Frontal cortex (tissue), 4 donors: ENCODE measurements around the gene IGLL1. TPM values are rescaled to one million over a fixed set of nuclear protein-coding genes. Genes with fewer than 3 reads are reported as not detected.

Source experiments
- DNase-seq, 2 donors: peaks; one replicate each; pipeline ENCODE4 v3.0.0; 2012; ENCODE audit warnings: low spot score in 2 of 2
- FAIRE-seq: peaks from 2 replicates; lab custom pipeline; 2012; peaks lifted over from hg19 to GRCh38; lab: Jason Lieb, UNC
- small RNA-seq: library from RNA; depleted of rRNA; stranded (forward); fragments of <200 nt; gene quantifications from one replicate; pipeline ENCODE3, GENCODE V24; 2014
- total RNA-seq: library from RNA; depleted of rRNA; stranded (reverse); fragments of >200 nt; gene quantifications from one replicate; pipeline ENCODE4 v1.2.3, GENCODE V29; 2014
- donor health status: control.
- donor health status: control.
- donor health status: control.

IGLL1 gene
- total RNA-seq, 1 donor from 2014 or later, result not detected

- no peak for FAIRE-seq
- no peak for DNase-seq
Measured at GRCh38 chr22:23533771-23534191, 46.3 kb downstream of the IGLL1 start.

GRCh38 chr22:23533328-23533762 lies 46.7 kb downstream of the IGLL1 start:
- no peak for FAIRE-seq

DNA sequence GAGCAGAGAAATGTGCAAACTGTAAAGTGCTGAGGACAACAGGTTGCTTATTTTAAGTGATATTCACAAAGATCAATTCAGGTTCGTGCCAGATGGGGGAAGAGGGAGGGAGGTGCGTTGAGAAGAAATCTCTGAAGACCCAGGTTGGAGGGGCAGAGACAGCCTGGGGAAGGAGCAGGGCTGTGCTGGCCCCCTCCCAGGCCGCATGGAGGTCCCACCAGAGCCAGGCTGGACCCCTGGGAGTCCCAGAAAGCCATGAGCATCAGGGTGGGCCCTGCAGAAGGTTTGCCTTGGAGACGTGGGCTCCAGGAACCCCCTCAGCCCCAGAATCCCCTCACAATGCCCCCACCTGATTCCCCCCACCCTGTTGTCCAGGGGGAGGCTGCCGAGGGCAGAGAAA lies 47.4 kb downstream of the IGLL1 start:
- DNase-seq, result no peak
- no peak for FAIRE-seq

More at GRCh38 chr22:23533328-23533762, 46.7 kb downstream of the IGLL1 start:
- DNase-seq, result no peak

- DNase-seq (no peak), FAIRE-seq (no peak)
Measured at GRCh38 chr22:23531966-23532705, 48.0 kb downstream of the IGLL1 start.

- DNase-seq (no peak), FAIRE-seq (no peak)
Measured at GRCh38 chr22:23531283-23531956, 48.7 kb downstream of the IGLL1 start.

- DNase-seq (no peak), FAIRE-seq (no peak)
Measured at GRCh38 chr22:23530766-23531282, 49.3 kb downstream of the IGLL1 start.

DNA sequence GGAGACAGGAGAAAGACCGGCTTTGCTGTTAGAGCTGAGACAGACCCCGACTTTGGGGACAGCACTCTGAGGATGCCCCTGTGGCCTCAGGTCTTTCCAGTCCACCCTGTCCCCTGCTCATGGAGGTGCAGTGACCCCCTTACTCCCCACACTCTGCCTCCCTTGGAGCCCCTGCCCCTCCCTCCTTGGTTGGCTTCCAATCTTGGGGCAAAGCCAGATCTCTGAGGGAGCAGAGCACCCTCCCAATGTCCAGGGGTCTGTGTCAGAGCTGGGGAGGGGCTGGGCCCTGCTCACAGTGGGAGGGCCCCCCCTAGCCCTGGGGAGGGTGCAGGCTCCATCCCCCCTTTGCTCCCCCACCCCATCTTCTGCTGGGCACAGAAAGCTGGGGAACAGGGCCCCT lies 50.0 kb downstream of the IGLL1 start:
- FAIRE-seq, result no peak

GRCh38 chr22:23529166-23530103 lies 50.7 kb downstream of the IGLL1 start:
- no peak for FAIRE-seq
- no peak for DNase-seq

More for the DNA sequence above, 50.0 kb downstream of the IGLL1 start:
- no peak for DNase-seq

- FAIRE-seq (no peak), DNase-seq (no peak)
Measured at GRCh38 chr22:23527971-23528740, 51.9 kb downstream of the IGLL1 start.

GRCh38 chr22:23526596-23527316 lies 53.3 kb downstream of the IGLL1 start:
- DNase-seq, result no peak
- no peak for FAIRE-seq

- no peak for DNase-seq
- FAIRE-seq, result no peak
Measured at GRCh38 chr22:23525510-23525909, 54.6 kb downstream of the IGLL1 start.

DNA sequence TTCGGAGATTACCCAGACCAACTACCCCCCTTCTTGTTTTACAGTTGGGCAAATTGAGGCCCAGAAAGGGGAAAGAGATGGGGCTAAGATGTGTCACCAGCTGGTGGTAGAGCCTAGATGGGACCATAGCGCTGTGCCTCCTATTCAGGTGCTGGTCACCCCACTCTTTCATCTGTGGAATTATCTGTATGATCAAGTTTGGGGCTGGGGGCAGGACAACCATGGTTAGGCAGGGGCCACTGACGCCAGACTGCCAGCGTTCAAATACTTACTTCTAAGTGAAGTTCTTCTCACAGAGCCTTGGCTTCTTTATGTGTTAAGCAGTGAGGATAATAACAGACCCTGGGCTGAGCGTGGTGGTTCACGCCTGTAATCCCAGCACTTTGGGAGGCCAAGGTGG lies 55.9 kb downstream of the IGLL1 start:
- FAIRE-seq, result no peak
- no peak for DNase-seq

GRCh38 chr22:23523713-23524112 lies 56.4 kb downstream of the IGLL1 start:
- no peak for DNase-seq
- no peak for FAIRE-seq

Small RNAs within 50 kb of the gene (small RNA-seq; reads per million reads assigned to genes)
- gene AP000346.3, result not detected

Other genes starting within 250 kb of the IGLL1 start
- gene DRICH1, start 52.0 kb upstream of the IGLL1 start, total RNA-seq, result 0.82 TPM
- not detected for gene RGL4, start 110.7 kb upstream of the IGLL1 start, total RNA-seq
- 3.7 TPM for gene ZNF70, start 170.8 kb upstream of the IGLL1 start, total RNA-seq
- gene VPREB3, start 174.1 kb upstream of the IGLL1 start, total RNA-seq, result not detected
- gene C22orf15, start 182.7 kb upstream of the IGLL1 start, total RNA-seq, result not detected
- gene CHCHD10, start 187.7 kb upstream of the IGLL1 start, total RNA-seq, result 5.3 TPM
- gene MMP11, start 192.6 kb upstream of the IGLL1 start, total RNA-seq, result 18.8 TPM
- gene SMARCB1, start 206.7 kb upstream of the IGLL1 start, total RNA-seq, result 25.7 TPM